Uterus (tissue), 2 donors: ENCODE data around the gene DET1.

ENCODE experiments used
- CTCF ChIP-seq, 4 experiments: fragments of 200-600 bp in 2 of 4; fragments of 450-650 bp in 2 of 4; sonication (generic) in 2 of 4; IDR thresholded peaks; one replicate each; pipeline ENCODE4 v1.5.1; 2016 to 2019; ENCODE audit warnings: antibody characterized with exemption in 4 of 4, mild to moderate bottlenecking in 2 of 4, moderate library complexity in 1 of 4
- POLR2A ChIP-seq, 2 donors: fragments of 450-650 bp; IDR thresholded peaks; one replicate each; pipeline ENCODE4 v1.6.1; 2016; ENCODE audit warnings: antibody characterized with exemption in 2 of 2, mild to moderate bottlenecking in 1 of 2, moderate library complexity in 1 of 2

GRCh38 chr15:88484682-88485331 is 61.7 kb downstream of the DET1 start:
- no peak for TF ChIP-seq POLR2A (IDR thresholded peaks at IDR 0.05)
- no peak for TF ChIP-seq CTCF (IDR thresholded peaks at IDR 0.05)
